ENCODE results near the gene NOL8. TPM values are rescaled to one million over a fixed set of nuclear protein-coding genes. Genes with fewer than 3 reads are reported as not detected.

The NOL8 gene
- total and polyA plus RNA-seq, 11 donors: 8.1 to 25.6 (median 14.8) TPM

- Histone ChIP-seq H3K9me3 (no peaks in the 10 kb centered on the region), H3K4me1 (peaks cover 0 to 34% (median 22%) of the 10 kb centered on the region in 12 donors), H3K27ac (peak overlapping the region in 6 of 12 donors; percentile 51 to 85 (median 80)), H3K4me3 (peak overlapping the region; percentile 41 to 91 (median 72)), H3K36me3 (peaks cover 0 to 37% (median 26%) of the 10 kb centered on the region in 9 donors), H3K27me3 (no peaks in the 10 kb centered on the region)
- no peak for TF ChIP-seq POLR2A (IDR thresholded peaks at IDR 0.05)
- TF ChIP-seq, protein P1, sequence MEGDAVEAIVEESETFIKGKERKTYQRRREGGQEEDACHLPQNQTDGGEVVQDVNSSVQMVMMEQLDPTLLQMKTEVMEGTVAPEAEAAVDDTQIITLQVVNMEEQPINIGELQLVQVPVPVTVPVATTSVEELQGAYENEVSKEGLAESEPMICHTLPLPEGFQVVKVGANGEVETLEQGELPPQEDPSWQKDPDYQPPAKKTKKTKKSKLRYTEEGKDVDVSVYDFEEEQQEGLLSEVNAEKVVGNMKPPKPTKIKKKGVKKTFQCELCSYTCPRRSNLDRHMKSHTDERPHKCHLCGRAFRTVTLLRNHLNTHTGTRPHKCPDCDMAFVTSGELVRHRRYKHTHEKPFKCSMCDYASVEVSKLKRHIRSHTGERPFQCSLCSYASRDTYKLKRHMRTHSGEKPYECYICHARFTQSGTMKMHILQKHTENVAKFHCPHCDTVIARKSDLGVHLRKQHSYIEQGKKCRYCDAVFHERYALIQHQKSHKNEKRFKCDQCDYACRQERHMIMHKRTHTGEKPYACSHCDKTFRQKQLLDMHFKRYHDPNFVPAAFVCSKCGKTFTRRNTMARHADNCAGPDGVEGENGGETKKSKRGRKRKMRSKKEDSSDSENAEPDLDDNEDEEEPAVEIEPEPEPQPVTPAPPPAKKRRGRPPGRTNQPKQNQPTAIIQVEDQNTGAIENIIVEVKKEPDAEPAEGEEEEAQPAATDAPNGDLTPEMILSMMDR (IDR thresholded peaks at IDR 0.05): no peak
- 65 to 72% (median 68%) methylated on average over 8 of the region's 8 CpGs for WGBS, 4 donors
- ATAC-seq (no peak), DNase-seq (no peak)
- intact Hi-C loops (cut with DNase I): loop anchor here in 5 of 10 donors (2.0 to 10.0 kb wide), 4 partner anchors 148 to 342 kb away; no protein-coding TSS in a partner anchor
Observed at GRCh38 chr9:92292338-92293074, 32.6 kb downstream of the NOL8 start.

DNA sequence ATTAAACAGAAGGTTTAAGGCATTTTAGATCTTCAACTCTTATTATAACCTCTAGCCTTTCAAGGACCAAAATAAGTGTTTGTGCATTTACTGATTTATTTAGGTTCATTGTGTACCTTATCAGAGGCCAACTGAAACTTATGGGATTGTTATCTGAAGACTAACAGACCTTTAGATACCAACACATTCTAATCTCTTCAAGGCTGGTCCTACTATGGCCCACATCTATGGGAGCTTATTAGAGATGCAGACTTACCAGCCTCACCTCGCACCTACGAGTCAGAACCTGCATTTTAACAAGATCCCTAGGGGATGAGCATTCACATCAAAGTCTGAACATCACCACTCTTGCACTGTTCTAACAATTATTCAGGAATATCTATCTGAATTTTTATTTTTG, 33.6 kb downstream of the NOL8 start:
- ATAC-seq: no peak
- DNase-seq: no peak
- Histone ChIP-seq H3K27me3 (no peaks in the 10 kb centered on the region), H3K9me3 (no peaks in the 10 kb centered on the region), H3K4me1 (peaks cover 0 to 34% (median 22%) of the 10 kb centered on the region in 12 donors), H3K36me3 (peaks cover 0 to 37% (median 26%) of the 10 kb centered on the region in 9 donors), H3K4me3 (no peak overlapping the region), H3K27ac (no peak overlapping the region)
- TF ChIP-seq, protein P1 (IDR thresholded peaks at IDR 0.05): no peak
- no peak for TF ChIP-seq POLR2A (IDR thresholded peaks at IDR 0.05)
- intact Hi-C loops (cut with DNase I): loop anchor here in 4 of 10 donors (10.0 kb wide), 3 partner anchors 147 to 343 kb away; no protein-coding TSS in a partner anchor
- WGBS, 4 donors: 81 to 96% (median 84%) methylated on average over 2 of the region's 2 CpGs

GRCh38 chr9:92290785-92291429, 34.2 kb downstream of the NOL8 start:
- Histone ChIP-seq H3K27ac (no peak overlapping the region), H3K9me3 (no peaks in the 10 kb centered on the region), H3K4me3 (no peak overlapping the region), H3K36me3 (peaks cover 0 to 44% (median 33%) of the 10 kb centered on the region in 9 donors), H3K27me3 (no peaks in the 10 kb centered on the region), H3K4me1 (peaks cover 0 to 33% (median 22%) of the 10 kb centered on the region in 12 donors)
- intact Hi-C loops (cut with DNase I): loop anchor here in 4 of 10 donors (10.0 kb wide), 3 partner anchors 146 to 344 kb away; no protein-coding TSS in a partner anchor
- DNase-seq: no peak
- ATAC-seq: no peak
- TF ChIP-seq, protein P1 (IDR thresholded peaks at IDR 0.05): no peak
- no peak for TF ChIP-seq POLR2A (IDR thresholded peaks at IDR 0.05)
- WGBS, 4 donors: 72 to 79% (median 74%) methylated on average over 1 of the region's 1 CpG

Measured in heart left ventricle (tissue), 16 donors.